Smooth muscle cell (in vitro differentiated cells): ENCODE data around the gene NCAM2. TPM values are rescaled to one million over a fixed set of nuclear protein-coding genes. Genes with fewer than 3 reads are reported as not detected.

Experiments
- DNase-seq: peaks from one replicate; lab custom pipeline; 2025; ENCODE audit not compliant: unreplicated experiment; lab: John Stamatoyannopoulos, UW
- H2AFZ ChIP-seq: fragments of 200-600 bp; sonication (generic); 2 replicates; pipeline ENCODE4 v1.6.0; 2016; ENCODE audit warnings: antibody characterized with exemption, low read depth, mild to moderate bottlenecking
- H3F3A ChIP-seq: fragments of 200-600 bp; sonication (generic); 2 replicates; pipeline ENCODE4 v1.6.0; 2017; ENCODE audit warnings: antibody characterized with exemption, low read depth
- H3K27ac ChIP-seq: fragments of 200-600 bp; sonication (generic); 2 replicates; pipeline ENCODE4 v1.5.1; 2016; ENCODE audit warnings: low read depth, mild to moderate bottlenecking
- H3K27me3 ChIP-seq: fragments of 200-600 bp; sonication (generic); 2 replicates; pipeline ENCODE4 v1.6.1; 2016; ENCODE audit warnings: low read depth, mild to moderate bottlenecking
- H3K36me3 ChIP-seq: fragments of 200-600 bp; sonication (generic); 2 replicates; pipeline ENCODE4 v1.5.1; 2016; ENCODE audit warnings: low read depth
- H3K4me1 ChIP-seq: fragments of 200-600 bp; sonication (generic); 2 replicates; pipeline ENCODE4 v1.5.1; 2016; ENCODE audit warnings: low read depth
- H3K4me2 ChIP-seq: fragments of 200-600 bp; sonication (generic); 2 replicates; pipeline ENCODE4 v1.6.0; 2016; ENCODE audit warnings: mild to moderate bottlenecking
- H3K4me3 ChIP-seq: fragments of 200-600 bp; sonication (generic); 2 replicates; pipeline ENCODE4 v1.5.1; 2016; ENCODE audit warnings: mild to moderate bottlenecking
- H3K79me2 ChIP-seq: fragments of 200-600 bp; sonication (generic); 2 replicates; pipeline ENCODE4 v1.6.0; 2016; ENCODE audit warnings: low read depth, mild to moderate bottlenecking
- H3K9ac ChIP-seq: fragments of 200-600 bp; sonication (generic); 2 replicates; pipeline ENCODE4 v1.6.0; 2016; ENCODE audit warnings: low read depth
- H3K9me3 ChIP-seq: fragments of 200-600 bp; sonication (generic); replicated peaks from 2 replicates; pipeline ENCODE4 v1.5.1; 2016; ENCODE audit warnings: low read depth
- H4K20me1 ChIP-seq: fragments of 200-600 bp; sonication (generic); 2 replicates; pipeline ENCODE4 v1.6.0; 2016; ENCODE audit warnings: low read depth
- CTCF ChIP-seq: fragments of 200-600 bp; sonication (generic); IDR thresholded peaks from 2 replicates; pipeline ENCODE4 v1.5.1; 2017; ENCODE audit warnings: borderline replicate concordance, mild to moderate bottlenecking, antibody characterized with exemption; ENCODE audit not compliant: insufficient read depth, poor library complexity, severe bottlenecking
- WGBS: methylation state at CpG from one replicate; pipeline ENCODE4 v1.1.7; 2016; ENCODE audit warnings: low lambda C conversion rate; 5-methylcytosine and 5-hydroxymethylcytosine counted together
- polyA plus RNA-seq: library from polyadenylated mRNA; unstranded; fragments of >200 nt; fragmentation: Nextera tagmentation; extraction: Ambion mirVana; gene quantifications from 2 replicates; pipeline ENCODE4 v1.2.1, GENCODE V29; 2016
- total RNA-seq: library from RNA; depleted of rRNA; stranded (reverse); fragments of >200 nt; gene quantifications from 2 replicates; pipeline ENCODE4 v1.2.3, GENCODE V29; 2014

NCAM2 gene
- total and polyA plus RNA-seq, 2 experiments from 2014 or later = 0.49 to 0.77 TPM

DNA sequence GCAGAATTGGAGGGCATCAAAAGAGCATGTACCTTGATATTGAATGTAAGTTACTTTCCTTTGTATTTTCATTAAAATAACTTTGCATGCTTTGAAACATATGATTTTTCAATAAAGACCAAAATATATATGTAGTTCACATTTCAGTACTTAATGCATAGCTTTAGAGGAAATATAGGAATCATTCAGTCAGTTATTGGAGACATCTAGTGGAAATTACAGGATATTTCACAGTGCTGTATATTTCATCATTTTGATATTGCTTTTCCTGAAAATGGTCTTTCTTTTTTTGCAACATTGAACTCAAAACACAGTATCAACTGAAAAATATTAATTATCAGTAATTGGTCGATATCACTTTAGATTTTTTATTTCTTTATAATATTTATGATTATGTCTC is 375.8 kb downstream of the NCAM2 start:
- no peaks in the 10 kb centered on the region for H3K27me3 ChIP-seq
- peak; percentile 21 for TF ChIP-seq CTCF
- DNase-seq = no peak
- no peaks in the 10 kb centered on the region for H3K9me3 ChIP-seq
- H3K4me3 ChIP-seq = no peak overlapping the region
- H3K36me3 ChIP-seq = no peaks in the 10 kb centered on the region
- WGBS = 55% methylated on average over 1 of the region's 1 CpG
- no peak overlapping the region for H2AFZ ChIP-seq
- H3F3A ChIP-seq = no peaks in the 10 kb centered on the region
- H3K4me1 ChIP-seq = no peaks in the 10 kb centered on the region
- H3K4me2 ChIP-seq = no peak overlapping the region
- H4K20me1 ChIP-seq = no peaks in the 10 kb centered on the region
- no peaks in the 10 kb centered on the region for H3K79me2 ChIP-seq
- no peak overlapping the region for H3K27ac ChIP-seq
- no peak overlapping the region for H3K9ac ChIP-seq

DNA sequence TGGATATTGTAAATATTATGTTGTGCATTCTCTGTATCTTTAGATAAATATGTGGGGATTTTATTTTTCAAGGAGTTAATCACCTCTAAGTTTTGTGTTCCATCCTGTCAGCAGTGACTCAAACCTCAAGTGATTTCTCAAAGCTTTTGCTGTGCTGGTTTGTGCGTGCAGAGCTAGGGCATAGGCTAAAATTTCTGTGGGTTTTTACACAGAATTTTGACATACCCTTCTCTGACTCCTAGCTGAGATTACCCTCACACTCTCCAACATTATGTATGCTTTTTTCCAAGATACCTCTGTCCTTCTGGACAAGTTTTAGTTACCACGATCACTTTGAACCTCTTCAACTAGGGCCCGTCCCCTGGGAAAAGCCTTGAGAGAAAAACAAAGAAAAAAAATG is 384.9 kb downstream of the NCAM2 start:
- Histone ChIP-seq H3F3A (no peaks in the 10 kb centered on the region), H3K27ac (no peak overlapping the region), H3K27me3 (no peaks in the 10 kb centered on the region), H3K9ac (no peak overlapping the region), H3K4me2 (no peak overlapping the region), H3K4me3 (no peak overlapping the region), H3K4me1 (no peaks in the 10 kb centered on the region), H3K79me2 (no peaks in the 10 kb centered on the region), H3K36me3 (no peaks in the 10 kb centered on the region), H2AFZ (no peak overlapping the region), H4K20me1 (no peaks in the 10 kb centered on the region), H3K9me3 (no peaks in the 10 kb centered on the region)
- no peak for TF ChIP-seq CTCF
- no peak for DNase-seq
- WGBS = 87% methylated on average over 3 of the region's 3 CpGs

GRCh38 chr21:21384977-21385376 is 386.8 kb downstream of the NCAM2 start:
- no peaks in the 10 kb centered on the region for H4K20me1 ChIP-seq
- H3K27ac ChIP-seq = no peak overlapping the region
- H3K9ac ChIP-seq = no peak overlapping the region
- H3K79me2 ChIP-seq = no peaks in the 10 kb centered on the region
- no peak overlapping the region for H2AFZ ChIP-seq
- H3K4me1 ChIP-seq = no peaks in the 10 kb centered on the region
- no peak for TF ChIP-seq CTCF
- no peaks in the 10 kb centered on the region for H3K27me3 ChIP-seq
- no peaks in the 10 kb centered on the region for H3K36me3 ChIP-seq
- 85% methylated on average over 3 of the region's 3 CpGs for WGBS
- no peak for DNase-seq
- H3F3A ChIP-seq = no peaks in the 10 kb centered on the region
- H3K9me3 ChIP-seq = no peaks in the 10 kb centered on the region
- no peak overlapping the region for H3K4me2 ChIP-seq
- no peak overlapping the region for H3K4me3 ChIP-seq

DNA sequence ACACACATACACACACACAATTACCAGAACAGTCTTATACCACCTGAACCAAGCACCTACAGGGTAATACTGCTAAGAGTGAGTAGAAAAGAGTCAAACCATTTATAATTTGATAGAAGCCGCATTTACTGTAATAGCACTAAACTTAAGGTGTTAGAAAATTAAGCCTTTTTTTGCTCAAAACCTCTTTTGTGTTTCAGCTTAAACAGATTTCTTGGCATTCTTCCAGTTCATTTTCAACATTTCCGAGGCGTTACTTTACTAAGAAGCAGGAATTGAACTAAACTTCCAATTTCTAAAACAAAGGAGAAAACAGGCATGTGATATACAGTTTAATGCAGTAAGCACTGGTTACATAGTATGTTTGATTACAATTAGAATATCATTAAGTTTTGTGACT is 387.2 kb downstream of the NCAM2 start:
- no peaks in the 10 kb centered on the region for H3F3A ChIP-seq
- WGBS = 80% methylated on average over 3 of the region's 3 CpGs
- H3K36me3 ChIP-seq = no peaks in the 10 kb centered on the region
- DNase-seq = no peak
- no peak overlapping the region for H3K4me2 ChIP-seq
- H3K79me2 ChIP-seq = no peaks in the 10 kb centered on the region
- H3K9ac ChIP-seq = no peak overlapping the region
- H3K27ac ChIP-seq = no peak overlapping the region
- H2AFZ ChIP-seq = no peak overlapping the region
- H3K4me1 ChIP-seq = no peaks in the 10 kb centered on the region
- no peaks in the 10 kb centered on the region for H3K27me3 ChIP-seq
- no peaks in the 10 kb centered on the region for H4K20me1 ChIP-seq
- no peak overlapping the region for H3K4me3 ChIP-seq
- no peaks in the 10 kb centered on the region for H3K9me3 ChIP-seq
- no peak for TF ChIP-seq CTCF
